ENCODE data around the gene MRGPRF.

Gene MRGPRF

DNA sequence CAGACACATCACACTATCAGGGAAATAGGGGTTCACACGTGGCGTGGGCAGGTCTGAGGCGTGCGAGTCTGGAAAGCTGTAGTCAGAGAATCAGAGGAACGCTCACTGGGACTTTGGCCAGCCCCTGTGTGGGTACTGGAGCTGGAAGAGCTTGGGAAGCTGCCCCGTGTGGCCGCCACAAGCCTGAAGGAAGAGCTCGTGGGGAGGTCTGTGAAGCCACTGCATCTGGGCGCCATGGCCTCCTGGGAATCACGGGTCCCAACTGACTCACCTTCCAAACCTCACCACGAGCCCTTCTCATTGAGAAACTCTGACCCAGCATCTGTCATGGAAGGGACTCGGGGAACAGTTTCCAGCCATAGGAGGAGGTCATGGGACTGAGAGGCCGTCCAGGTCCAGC, 5.9 kb upstream of the MRGPRF start:
- DNase-seq = no peak

DNA sequence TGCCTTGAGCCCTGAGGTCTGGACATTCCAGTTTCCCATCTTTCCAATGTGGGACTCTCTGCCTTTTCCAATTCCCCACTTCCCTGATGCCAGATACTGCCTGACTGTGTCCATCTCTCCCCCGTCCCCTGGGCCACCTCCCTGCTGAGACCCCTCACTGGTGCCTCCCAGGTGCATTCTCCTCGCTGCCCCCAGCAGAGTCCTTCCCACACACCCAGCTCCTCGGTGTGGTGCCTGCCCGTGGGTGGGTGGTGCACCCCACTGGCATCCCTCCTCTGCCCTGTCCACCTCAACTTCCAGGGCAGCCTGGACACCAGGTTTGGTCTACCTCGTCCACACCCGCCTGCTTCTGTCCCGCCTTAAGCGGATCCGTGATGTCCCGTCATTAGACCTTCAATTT, 4.9 kb upstream of the MRGPRF start:
- no peak for DNase-seq

DNA sequence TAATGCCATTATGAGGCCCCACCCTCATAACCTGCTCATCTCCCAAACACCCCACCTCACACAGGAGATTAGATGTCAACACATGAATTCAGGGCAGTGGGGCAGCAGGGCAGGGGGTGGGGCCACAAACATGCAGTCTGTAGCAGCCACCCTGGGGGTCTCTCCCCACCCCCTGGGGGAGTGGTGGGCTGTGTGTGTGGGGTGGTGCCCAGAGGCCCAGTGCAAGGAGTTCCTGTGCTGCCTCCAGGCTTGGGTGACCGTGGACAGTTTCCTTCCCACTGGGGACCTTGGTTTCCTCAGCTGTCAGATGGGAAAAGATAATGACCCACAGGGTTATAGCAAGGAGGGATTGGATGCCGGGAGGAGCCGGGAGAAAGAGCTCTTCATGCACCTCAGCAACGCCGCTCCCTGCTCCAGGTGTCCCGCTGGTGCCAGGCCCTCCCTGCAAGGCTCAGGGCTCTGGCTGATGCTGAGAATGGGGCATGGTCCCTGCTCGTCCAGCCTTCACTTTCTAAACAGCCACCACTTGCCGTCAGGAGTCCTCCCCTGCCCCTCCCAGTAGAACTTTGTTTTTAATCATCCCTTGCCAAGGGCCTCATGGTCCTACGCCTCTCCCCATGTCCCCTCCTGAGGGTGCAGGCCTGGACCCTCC, 2.0 kb upstream of the MRGPRF start:
- no peak for DNase-seq

DNA sequence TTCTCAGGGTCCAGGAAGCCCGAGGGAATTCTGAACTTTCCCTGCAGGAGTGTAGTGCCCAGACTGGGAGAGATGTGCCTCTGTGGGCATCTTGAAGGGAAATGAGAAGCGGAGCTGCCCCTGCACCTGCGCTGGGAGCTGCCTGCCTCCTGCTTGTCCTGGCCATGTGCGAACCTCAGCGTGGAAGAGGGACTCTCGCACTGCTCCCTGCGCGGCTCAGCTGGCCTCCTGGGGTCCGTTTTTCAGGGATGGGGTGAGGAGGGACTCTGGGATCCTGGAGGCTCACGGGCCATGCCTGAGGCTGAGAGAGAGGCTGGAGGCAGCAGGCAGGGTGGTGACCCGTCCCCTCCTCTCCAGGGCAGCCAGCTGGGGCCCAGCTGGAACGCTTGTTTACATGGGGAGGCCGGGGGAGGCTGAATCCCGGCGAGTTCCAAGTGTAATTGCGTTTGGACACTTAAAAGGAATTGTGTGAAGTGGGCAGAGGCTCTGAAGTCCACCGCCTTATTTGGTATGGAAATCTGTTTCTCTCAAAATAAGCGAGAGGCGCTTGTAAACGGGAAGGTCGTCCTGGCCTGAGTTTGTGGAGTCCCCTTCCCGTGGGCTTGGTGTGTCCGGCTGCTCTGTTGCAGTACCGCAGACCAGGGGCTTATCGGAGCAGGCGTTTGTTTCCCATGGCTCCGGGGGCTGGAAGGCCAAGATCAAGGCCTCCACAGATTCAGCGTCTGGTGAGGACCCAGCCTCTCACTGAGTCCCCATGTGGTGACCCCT, 1.2 kb upstream of the MRGPRF start:
- no peak for DNase-seq

DNA sequence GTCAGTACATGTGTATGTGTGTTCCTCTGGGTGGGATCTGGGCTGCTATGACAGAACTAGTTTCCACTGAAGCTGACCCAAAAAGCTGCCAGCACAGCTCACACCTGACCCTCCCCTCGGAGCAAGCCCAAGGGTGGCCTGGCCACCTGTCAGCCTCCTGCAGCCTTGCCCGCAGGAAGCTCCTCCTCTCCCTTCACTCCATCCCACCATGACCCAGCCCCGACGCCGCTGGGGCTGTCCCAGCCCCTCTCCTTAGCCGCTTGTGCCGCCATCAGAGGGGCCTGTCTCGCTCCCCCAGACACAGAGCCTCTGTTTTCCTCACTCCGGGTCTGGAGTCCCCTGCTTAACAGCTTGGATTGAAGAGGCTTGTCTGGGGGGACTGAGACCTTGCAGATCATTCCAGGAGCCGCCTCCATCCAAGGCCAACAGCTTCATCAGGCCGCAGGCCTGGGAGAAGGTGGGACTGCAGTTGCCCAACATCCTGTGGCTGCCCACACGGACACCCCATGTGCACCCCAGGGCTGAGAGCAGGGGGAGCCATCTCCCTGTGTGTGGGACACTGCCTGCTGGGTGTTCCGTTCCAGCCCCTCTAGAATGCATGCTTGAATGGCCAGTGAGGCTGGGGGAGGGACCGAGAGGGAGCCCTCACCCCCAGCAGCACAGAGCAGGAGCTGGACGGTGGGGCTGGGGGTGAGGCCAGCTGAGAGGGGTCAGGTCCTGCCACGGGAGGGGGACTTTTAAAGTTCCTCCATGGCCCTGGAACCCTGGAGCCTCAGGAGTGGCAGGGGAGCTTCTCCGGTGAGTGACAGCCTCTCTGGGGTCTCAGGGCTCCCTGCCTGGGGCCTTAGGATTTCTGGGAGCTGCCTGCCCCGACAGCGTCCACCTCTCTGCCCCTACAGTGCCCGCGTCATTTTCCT, 696 bp downstream of the MRGPRF start:
- no peak for DNase-seq

DNA sequence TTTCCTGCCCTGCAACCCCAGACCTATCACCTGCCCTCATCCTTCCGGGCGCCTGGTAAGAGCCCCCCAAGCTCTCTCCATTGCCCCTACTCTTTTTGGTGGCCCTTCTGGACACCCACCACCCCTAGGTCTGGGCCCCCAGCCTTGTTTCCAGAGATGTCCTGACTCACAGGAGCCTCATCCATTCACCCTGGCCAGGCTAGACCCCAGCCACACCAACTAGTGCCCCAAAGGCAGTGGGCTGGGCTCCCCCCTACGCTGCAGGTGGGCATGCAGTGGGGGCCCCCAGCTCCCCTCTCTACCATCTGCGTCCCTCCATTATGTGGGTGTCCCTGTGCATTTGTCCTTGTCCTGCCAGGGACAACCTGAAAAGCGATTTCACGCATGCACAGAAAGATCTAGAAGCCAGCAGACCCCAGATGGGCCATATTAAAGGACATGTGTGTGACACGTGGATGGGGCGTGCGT, 1.4 kb downstream of the MRGPRF start:
- no peak for DNase-seq

DNA sequence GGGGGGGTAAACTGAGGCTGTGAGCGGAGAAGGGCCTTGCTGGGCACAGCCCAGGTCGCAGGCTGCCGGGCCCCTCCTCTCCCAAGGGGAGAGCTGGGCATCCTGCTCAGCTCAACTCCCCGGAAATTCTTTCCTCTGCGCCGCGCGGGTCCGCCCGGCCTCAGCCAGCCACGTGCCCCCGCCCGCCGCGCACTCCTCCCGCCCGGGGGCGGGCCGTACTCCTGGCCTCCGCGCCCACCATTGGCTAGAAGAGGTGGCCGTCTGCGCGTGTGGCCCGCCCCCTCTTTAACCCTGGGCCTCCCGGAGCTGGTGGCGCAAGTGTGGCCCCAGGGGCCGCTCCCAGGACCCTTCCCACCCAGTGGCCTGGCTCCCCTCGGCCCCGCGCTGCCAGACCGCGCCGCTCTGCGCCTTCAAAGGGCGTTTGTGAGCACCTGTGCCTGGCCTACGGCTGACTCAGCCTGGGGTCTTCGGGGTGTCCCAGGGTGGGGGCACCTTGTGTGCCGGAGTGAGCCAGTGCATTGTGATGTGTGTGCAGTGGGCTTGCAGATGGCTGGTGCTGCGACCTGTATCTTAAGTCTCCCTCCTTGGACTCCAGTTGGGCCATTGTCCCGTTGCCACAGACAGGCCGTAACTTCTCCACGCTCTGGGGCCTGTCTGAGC, 2.0 kb downstream of the MRGPRF start:
- DNase-seq = no peak

DNA sequence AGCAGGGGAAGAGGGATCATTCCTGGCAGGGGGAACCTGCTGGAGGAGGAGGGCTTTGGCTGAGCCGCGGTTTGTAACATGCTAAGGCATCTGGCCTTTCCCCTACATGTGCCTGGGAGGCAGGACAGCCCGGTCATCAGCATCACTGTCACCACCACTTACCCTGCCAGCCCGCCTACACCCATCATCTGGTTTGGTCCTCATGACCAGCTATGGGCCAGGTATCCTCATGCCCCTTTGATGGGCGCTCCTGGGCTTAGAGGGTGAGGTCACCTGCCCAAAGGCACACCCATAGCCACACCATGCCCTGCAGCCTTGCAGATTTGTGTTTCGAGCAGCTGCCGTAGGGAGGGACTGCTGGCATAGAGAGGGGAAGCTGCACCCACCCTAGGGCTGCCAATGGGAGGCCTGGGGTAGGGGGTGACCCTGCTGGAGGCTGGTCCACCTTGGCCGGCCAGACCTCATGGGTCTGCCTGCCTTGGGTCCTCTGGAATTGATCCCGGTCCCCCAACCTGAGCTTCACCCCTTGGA, 2.6 kb downstream of the MRGPRF start:
- no peak for DNase-seq

DNA sequence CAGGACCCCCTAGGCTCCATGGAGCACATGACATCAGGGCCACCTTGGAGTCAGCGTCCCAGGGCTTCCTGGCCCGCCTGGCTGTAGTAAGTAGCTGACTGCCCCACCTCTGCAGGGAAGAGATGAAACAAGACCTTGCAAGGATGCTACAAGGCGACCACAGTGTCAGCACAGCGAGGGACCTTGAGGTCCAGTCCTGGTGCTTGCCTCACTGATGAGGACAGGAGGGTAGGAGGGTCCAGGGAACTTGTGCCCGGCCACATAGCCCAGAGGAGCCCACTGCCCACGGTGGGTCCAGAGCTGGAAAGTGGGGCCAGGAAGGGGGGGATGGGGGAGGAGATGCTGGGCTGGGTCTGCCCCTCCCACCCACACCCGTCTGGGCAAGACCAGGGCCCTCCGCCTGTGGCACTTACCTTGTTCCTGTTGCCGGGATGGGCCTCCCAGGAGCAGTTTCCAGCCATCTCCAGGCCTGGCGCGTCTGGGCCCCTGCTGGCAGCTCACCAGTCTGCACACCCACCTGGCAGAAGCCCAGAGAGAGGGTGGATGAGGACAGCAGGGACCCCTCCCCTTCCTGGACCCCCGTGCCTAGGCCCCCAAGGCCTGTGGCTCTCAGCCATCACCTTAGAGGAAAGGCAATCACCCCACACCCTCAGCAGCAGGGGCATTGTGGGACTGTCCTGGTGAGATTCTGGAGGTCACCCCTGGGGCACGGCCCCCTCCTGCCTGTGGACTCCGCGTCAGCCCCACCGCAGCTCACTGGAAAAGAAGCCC, 3.4 kb downstream of the MRGPRF start:
- DNase-seq = no peak

DNA sequence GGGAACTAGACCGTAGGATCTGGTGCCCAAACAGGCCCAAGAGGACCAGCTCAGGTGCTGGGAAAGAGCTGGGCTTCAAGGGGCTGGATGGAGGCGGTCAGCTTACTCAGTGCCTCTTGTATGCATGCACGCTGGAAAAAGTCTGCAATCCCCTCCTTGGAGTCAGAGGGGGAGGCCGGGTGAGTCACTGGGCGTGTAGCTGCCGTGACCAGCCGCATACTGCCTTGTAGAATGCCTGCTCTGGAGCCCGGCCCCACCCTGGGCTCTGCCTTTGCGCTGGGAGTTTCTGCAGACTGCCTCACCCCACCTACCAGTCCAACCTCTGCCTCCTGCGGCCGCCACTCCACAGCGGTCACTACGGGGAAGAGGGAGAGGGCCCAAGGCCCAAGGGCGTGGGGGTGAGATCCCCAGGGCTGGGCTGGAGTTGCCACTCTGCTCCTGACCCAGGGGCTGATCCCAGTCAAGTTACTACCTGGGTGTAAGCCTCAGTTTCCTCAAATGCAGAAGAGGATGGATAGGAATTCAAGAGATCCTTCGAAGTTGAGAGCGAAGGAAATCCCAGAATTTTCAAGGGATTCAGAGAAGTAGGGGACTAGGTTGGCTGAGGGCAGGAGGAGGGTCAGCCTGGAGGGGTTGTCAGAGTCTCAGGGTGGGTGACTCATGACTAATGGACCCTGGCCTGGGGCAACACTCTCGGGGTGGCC, 4.2 kb downstream of the MRGPRF start:
- no peak for DNase-seq

DNA sequence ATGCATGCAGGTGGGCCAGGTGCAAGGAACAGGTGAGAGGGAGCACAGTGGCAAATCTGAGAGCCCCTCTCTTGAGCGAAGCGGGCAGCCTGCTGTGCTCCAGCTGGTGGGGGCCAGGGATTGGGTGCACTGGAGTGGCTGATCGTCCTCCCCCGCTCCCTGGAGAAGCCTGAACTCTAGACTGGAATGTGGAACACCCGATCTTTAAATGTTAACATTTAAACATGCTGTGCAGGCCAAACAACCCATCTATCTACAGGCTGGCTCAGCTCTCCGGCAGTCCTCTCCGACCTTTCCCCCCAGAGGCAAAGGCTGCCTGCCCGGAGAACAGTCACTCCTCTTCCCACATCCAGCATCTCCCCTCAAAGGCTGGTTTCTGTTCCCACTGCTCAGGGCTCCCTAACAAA, 5.1 kb downstream of the MRGPRF start:
- DNase-seq = no peak

DNA sequence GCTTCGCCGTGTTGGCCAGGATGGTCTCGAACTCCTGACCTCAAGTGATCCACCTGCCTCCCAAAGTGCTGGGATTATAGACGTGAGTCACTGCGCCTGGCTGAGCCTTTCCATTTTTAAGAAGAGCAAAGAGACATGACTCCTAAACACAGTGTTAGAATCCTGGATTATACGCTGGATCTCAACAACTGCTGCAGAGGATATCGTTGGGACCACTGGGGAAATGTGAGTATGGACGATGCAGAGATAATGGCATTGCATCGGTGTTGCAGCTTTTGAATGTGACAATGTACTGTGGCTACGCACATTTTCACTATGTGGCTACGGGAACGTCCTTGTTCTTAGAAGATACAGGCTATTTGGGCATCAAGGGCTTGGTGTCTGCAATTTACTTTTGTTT, 6.2 kb downstream of the MRGPRF start:
- no peak for DNase-seq

DNA sequence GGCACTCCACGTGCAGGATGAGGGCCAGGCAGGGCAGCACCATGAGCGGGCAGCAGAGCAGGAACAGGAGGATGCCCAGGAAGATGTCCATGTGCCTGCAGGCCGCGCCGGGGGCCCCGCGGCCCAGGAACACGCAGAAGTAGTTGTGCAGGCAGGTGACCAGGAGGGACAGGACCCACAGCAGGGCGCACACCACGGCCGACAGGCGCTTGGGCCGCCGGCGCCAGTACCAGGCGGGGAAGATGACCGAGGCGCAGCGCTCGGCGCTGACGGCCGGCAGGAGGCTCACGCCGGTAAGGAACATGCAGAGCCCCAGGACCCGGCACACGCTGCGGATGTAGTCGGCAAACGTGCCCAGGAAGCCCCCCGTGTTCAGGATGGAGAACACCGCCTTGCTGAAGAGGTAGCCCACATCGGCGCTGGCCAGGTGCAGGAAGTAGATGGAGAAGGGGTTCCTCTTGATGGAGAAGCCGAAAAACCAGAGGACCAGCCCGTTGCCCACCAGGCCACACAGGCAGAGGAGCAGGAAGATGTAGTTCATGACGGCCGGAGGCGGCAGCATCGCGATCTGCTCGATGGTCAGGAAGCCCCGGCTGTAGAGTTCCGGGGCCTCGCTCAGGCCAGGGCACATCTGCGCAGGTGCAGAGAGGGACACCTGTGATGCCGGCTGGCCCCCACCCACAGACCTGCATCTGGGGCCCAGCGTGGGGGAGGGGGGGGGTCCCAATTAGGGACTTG, 7.2 kb downstream of the MRGPRF start:
- DNase-seq = no peak

DNA sequence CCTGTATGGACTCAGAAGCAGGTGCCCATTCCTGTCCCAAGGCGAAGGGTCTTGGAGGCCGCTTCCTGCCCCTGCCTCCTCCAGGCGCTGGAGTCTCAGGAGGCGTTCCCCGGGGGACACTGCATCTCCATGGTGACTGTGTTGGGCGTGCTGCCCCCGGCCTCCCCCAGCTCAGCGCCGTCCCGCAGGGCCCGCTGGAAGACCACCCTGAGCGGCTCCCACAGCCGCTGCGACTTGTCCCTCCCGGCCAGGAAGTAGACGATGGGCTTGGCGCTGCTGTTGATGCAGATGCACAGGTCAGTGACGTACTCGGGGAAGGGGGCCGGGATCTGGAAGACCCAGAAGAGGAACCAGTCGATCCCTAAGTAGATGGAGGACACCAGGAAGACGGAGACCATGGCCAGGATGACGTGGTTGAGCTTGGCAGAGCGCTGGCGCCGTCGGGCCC, 7.8 kb downstream of the MRGPRF start:
- no peak for DNase-seq

DNA sequence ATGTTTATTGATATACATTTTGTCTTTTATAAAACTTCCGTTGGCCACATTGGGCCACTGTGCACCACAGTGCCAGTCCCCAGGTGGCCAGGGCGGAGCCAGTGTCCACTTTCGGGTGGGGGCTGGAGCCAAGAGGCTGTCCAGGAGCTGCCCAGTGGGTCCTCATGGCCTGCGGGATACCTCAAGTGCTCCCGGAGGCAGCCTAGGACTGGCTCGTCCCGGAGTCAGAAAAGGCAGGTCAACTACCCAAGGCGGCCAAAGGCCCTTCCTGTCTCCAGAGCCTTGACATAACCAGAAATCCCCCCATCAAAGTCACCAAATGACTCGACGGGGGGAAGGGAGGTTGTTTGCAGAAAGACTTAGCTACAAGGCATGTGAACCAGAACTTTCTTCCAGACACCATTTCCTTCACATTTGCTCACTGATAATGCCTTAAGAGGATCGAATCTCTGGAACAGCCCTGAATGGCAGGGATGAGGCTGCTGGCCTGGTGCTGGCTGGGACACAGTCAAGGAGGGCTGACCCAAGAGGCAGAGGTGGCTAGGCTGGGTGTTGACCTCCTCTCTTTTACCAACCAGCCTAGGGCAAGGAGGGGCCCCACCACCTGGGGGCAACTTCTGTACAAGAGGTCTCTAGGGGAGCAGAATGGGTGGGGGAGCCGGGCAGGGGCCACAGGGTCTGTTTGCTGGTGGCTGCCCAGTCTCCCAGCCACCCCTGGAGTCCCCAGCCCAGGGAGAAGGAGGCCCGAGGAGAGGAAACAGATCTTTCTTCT, 8.4 kb downstream of the MRGPRF start:
- no peak for DNase-seq

DNA sequence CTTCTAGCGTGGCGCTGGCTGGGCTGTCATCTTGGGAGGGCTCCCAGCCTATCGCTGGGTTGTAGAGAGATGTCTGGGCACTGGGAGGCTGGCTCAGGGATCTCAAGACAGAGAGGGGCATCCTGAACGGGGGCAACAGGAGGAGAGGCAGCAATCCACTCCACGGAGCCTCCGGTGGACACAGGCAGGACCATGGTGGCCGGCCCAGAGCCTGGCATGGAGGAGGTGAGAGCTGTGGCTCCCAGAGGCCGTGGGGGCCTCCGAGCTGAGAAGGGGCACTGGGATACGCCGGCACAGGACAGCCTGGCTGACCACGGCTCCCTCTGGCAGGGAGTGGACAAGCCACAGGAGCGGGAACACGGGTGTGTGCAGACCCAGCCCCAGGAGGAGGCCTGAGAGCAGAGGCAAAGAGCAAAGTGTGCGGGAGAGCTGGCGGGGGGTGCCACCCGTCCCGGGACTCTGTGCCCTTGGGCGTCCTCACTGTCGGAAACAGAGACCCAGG, 9.1 kb downstream of the MRGPRF start:
- DNase-seq = no peak

DNA sequence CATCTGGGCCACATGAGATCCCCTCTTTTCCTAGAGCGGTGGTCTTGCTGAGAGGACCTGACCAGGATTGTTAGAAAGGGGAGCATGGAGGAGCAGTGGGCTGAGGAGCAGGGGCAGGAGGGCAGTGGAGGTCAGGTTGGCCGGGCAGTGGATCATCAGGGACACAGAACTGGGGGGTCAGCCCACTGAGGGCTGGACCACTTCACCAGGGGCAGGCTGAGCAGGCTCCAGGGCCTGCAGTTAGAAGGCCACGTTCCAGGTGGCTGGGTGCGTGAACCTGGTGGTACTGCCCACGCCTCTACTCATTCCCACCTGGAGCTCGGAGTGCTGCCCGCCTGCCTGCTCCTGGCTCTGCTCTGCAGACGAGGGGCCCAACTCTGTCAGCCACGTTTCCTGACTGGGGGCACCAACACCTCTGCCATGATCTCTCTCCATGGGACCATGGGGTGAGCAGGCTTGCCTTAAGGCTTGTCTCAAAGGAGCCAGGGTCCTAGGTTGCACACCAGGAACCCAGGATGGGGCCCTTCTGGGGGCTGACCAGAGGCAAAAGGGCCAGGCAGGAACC, 9.7 kb downstream of the MRGPRF start:
- no peak for DNase-seq

DNA sequence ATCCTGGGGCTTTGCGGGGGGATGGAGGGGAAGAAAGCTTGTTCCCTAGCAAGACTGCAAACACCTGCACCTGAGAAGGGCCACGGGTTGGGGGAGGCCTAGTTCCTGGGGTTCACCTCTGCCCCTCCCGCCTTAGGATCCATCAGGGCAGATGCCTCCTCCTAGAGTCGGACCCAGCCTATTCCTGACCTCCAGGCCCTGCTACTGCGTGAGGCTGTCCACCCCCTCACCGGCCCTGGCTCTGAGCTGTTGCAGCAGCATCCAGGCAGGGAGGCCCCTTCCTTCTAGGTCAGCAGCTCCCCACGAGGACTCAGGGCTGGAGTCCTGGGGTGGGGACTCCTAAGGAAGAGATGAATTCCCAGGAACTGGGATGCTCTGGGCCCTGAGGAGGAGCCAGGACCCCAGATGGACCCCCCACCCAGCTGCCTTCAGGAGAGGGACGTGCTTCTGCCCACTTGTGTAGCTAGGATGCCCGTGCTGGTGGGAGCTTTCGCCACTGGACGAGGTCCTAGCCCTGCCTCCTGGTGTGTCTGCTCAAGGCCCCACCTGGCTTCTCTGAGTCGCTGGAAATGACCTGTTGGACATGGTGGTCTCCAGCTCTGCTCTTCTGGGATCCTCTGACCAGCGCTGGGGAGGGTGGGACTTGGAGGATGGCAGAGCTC, 10.3 kb downstream of the MRGPRF start:
- DNase-seq = no peak
